ENCODE measurements around the gene ENTPD8. TPM values are rescaled to one million over a fixed set of nuclear protein-coding genes. Genes with fewer than 3 reads are reported as not detected.

The ENTPD8 gene
- total and polyA plus RNA-seq, 2 of the 4 experiments (the other 2 are of a cell fraction) = 0.07 TPM; not detected in 1

GRCh38 chr9:137457406-137458193 is 16.4 kb upstream of the ENTPD8 start:
- Histone ChIP-seq H3K14ac (replicated peaks; ENCODE audit: low read depth, low read length) (no peak overlapping the region), H4K5ac (ENCODE audit: low read depth, low read length) (no peak overlapping the region), H3K56ac (ENCODE audit: extremely low read depth, insufficient read depth, low read length) (no peak overlapping the region), H2BK20ac (ENCODE audit: low read depth, low read length) (no peak overlapping the region), H2BK5ac (ENCODE audit: low read depth, low read length, poor library complexity, severe bottlenecking) (no peak overlapping the region), H3K9me3 (ENCODE audit: control insufficient read depth, insufficient read depth, low read length) (no peaks in the 10 kb centered on the region), H3K4me3 (ENCODE audit: insufficient read depth, low read depth, low read length) (peak overlapping the region; percentile 82), H3K4ac (ENCODE audit: low read depth, low read length) (no peak overlapping the region), H2AK9ac (replicated peaks; ENCODE audit: low read depth, low read length, poor library complexity) (peak overlapping the region; percentile 93), H3K79me1 (ENCODE audit: low read depth in 1 of 2, low read length in 2 of 2) (peaks cover 6 to 42% of the 10 kb centered on the region in 2 experiments; a peak in 3 of 4 replicates), H4K8ac (ENCODE audit: low read depth in 2 of 2, low read length in 2 of 2) (no peak overlapping the region), H3K4me1 (ENCODE audit: control insufficient read depth, insufficient read depth, low read length) (peaks cover 24% of the 10 kb centered on the region), H2BK15ac (ENCODE audit: low read depth, low read length) (no peak overlapping the region), H2BK120ac (ENCODE audit: low read depth, low read length) (no peak overlapping the region), H3K18ac (ENCODE audit: low read depth, low read length) (no peak overlapping the region), H3K9ac (ENCODE audit: low read depth, low read length) (no peak overlapping the region), H3K27ac (ENCODE audit: insufficient read depth, low read length) (no peak overlapping the region), H2AK5ac (ENCODE audit: low read depth, low read length) (peak overlapping the region; percentile 59; the same call in 1 of the 2 replicates), H3K4me2 (ENCODE audit: low read depth, low read length) (peak overlapping the region; percentile 74; the same call in 1 of the 2 replicates), H3K27me3 (ENCODE audit: control insufficient read depth, insufficient read depth, low read length) (no peaks in the 10 kb centered on the region), H3K9me1 (ENCODE audit: insufficient read depth, low read length) (no peaks in the 10 kb centered on the region), H3K36me3 (ENCODE audit: control insufficient read depth, insufficient read depth, low read length) (peaks cover 28% of the 10 kb centered on the region), H4K91ac (ENCODE audit: insufficient read depth, low read depth, low read length) (no peak overlapping the region), H4K20me1 (ENCODE audit: insufficient read depth, low read length) (peaks cover 37% of the 10 kb centered on the region), H2AFZ (replicated peaks; ENCODE audit: low read length, poor library complexity) (peak overlapping the region; percentile 43), H3K23ac (ENCODE audit: low read depth, low read length) (no peak overlapping the region)
- POLR2A ChIA-PET (ENCODE audit: unreplicated experiment) = no interaction called here
- DNase-seq (no peak), ATAC-seq (ENCODE audit: low read depth) (no peak)
- intact Hi-C loops (cut with micrococcal nuclease) = no loop called here
- in situ Hi-C loops (cut with MboI; ENCODE audit: low sequenced_read_pairs) = no loop called here
- 98% methylated on average over 11 of the region's 44 CpGs; no CpG with 5 or more reads in 1 of the 2 experiments for WGBS, 2 experiments (ENCODE audit: extremely low coverage in 2 of 2, insufficient read length in 1 of 2)
- TF ChIP-seq BHLHE40 (IDR thresholded peaks at IDR 0.05; ENCODE audit: low read depth, low read length) (no peak), CEBPB (IDR thresholded peaks at IDR 0.05; ENCODE audit: low read depth, low read length) (no peak)
- dilution Hi-C loops (cut with HindIII; ENCODE audit: low sequenced_read_pairs, unreplicated experiment) = no loop called here
- CTCF ChIA-PET = interaction anchor here (0.8 kb wide), 1 partner anchor 155 kb away, joined by 3 read pairs; the partner anchor contains the start of gene NRARP
- BruUV-seq (replicated peaks) = no TSS peak

Measured in IMR-90 (cell line).